PC-9 (cell line): Measurements from ENCODE around the gene HOXB9. TPM values are rescaled to one million over a fixed set of nuclear protein-coding genes. Genes with fewer than 3 reads are reported as not detected.

ENCODE experiments used
- BruUV-seq: library from RNA; stranded (reverse); fragments of 400-500 nt; replicated peaks from 2 replicates; lab custom pipeline; 2021; lab: Mats Ljungman, UMichigan
- CTCF ChIA-PET: fragments of 300-600 bp; sonication (Branson Sonifier 250); formaldehyde crosslinking; loops from one replicate; lab custom pipeline; 2022; ENCODE audit warnings: antibody characterized with exemption; lab: Charles Lee
- POLR2A ChIA-PET: fragments of 300-600 bp; sonication (Branson Sonifier 250); formaldehyde crosslinking; loops from one replicate; lab custom pipeline; 2022; ENCODE audit warnings: antibody characterized with exemption; ENCODE audit not compliant: unreplicated experiment; lab: Charles Lee
- DNase-seq, 2 experiments: peaks; one replicate each; pipeline versions ENCODE4 v3.0.0 to v3.0.0-alpha.2; 2015 to 2022; ENCODE audit warnings: mixed read lengths in 1 of 2
- H2AFZ ChIP-seq: fragments of 200-600 bp; sonication (generic); 2 replicates; pipeline ENCODE4 v1.8.1; 2017; ENCODE audit warnings: antibody characterized with exemption
- H3F3A ChIP-seq: fragments of 200-600 bp; sonication (generic); 2 replicates; pipeline ENCODE4 v1.8.1; 2017; ENCODE audit warnings: antibody characterized with exemption, mild to moderate bottlenecking, low read depth; ENCODE audit not compliant: insufficient read depth
- H3K27ac ChIP-seq: fragments of 200-600 bp; sonication (generic); 2 replicates; pipeline ENCODE4 v1.6.1; 2016; ENCODE audit warnings: mixed run types
- H3K27me3 ChIP-seq: fragments of 200-600 bp; sonication (generic); 2 replicates; pipeline ENCODE4 v1.6.1; 2016; ENCODE audit warnings: low read depth, mixed run types; ENCODE audit not compliant: insufficient read depth
- H3K36me3 ChIP-seq: fragments of 200-600 bp; sonication (generic); 2 replicates; pipeline ENCODE4 v1.6.1; 2016; ENCODE audit warnings: low read depth, mixed run types
- H3K4me1 ChIP-seq: fragments of 200-600 bp; sonication (generic); replicated peaks from 2 replicates; pipeline ENCODE4 v1.6.1; 2016; ENCODE audit warnings: mixed run types; ENCODE audit not compliant: insufficient read depth
- H3K4me2 ChIP-seq: fragments of 200-600 bp; sonication (generic); 2 replicates; pipeline ENCODE4 v1.6.1; 2017; ENCODE audit warnings: mixed run types
- H3K4me3 ChIP-seq: fragments of 200-600 bp; sonication (generic); 2 replicates; pipeline ENCODE4 v1.6.1; 2016; ENCODE audit warnings: mixed run types
- H3K79me2 ChIP-seq: fragments of 200-600 bp; sonication (generic); 2 replicates; pipeline ENCODE4 v1.6.1; 2017; ENCODE audit warnings: low read depth, mixed run types
- H3K9me2 ChIP-seq: fragments of 200-600 bp; sonication (generic); 2 replicates; pipeline ENCODE4 v1.8.1; 2017; ENCODE audit warnings: mild to moderate bottlenecking; ENCODE audit not compliant: insufficient read depth
- H3K9me3 ChIP-seq: fragments of 200-600 bp; sonication (generic); 2 replicates; pipeline ENCODE4 v1.8.1; 2016; ENCODE audit warnings: low read depth; ENCODE audit not compliant: insufficient read depth
- H4K20me1 ChIP-seq: fragments of 200-600 bp; sonication (generic); 2 replicates; pipeline ENCODE4 v1.8.1; 2017; ENCODE audit not compliant: insufficient read depth
- CTCF ChIP-seq: fragments of 200-600 bp; sonication (generic); conservative IDR thresholded peaks from 2 replicates; pipeline ENCODE4 v1.6.1; 2017; ENCODE audit warnings: mixed run types, antibody characterized with exemption, mild to moderate bottlenecking, moderate library complexity
- EZH2 ChIP-seq: fragments of 200-600 bp; sonication (generic); IDR thresholded peaks from 2 replicates; pipeline ENCODE4 v1.8.0; 2017; ENCODE audit warnings: antibody characterized with exemption, low read depth
- intact Hi-C: fragments of 100-400 bp; cut with micrococcal nuclease; formaldehyde crosslinking; loops from one replicate; pipeline ENCODE4 v1.10.0; 2022; ENCODE audit not compliant: unreplicated experiment
- total RNA-seq: library from RNA; stranded (reverse); gene quantifications from 2 replicates; pipeline ENCODE4 v1.2.3, GENCODE V29; 2021

Gene HOXB9
- total RNA-seq, 1 experiment from 2014 or later: 0.70 TPM

- Histone ChIP-seq H3K36me3 (peaks cover 7% of the 10 kb centered on the region), H3K27me3 (no peaks in the 10 kb centered on the region), H3K9me3 (no peaks in the 10 kb centered on the region), H3K4me1 (no peaks in the 10 kb centered on the region), H3K4me3 (no peak within 1 kb of the TSS), H3K79me2 (peaks cover 17% of the 10 kb centered on the region), H3F3A (peaks cover 5% of the 10 kb centered on the region; the same call in 1 of the 2 replicates), H3K4me2 (no peak within 1 kb of the TSS), H3K9me2 (no peaks in the 10 kb centered on the region), H3K27ac (no peak within 1 kb of the TSS), H2AFZ (no peak within 1 kb of the TSS), H4K20me1 (no peaks in the 10 kb centered on the region; the same call in none of the 2 replicates)
- BruUV-seq: no TSS peak
- intact Hi-C loops: no loop called here
- no peak for TF ChIP-seq EZH2
- ChIA-PET CTCF (no interaction called here), POLR2A (interaction anchor here (0.7 kb wide), 1 partner anchor 410 kb away, joined by 3 read pairs; no protein-coding TSS in a partner anchor)
- DNase-seq: no peak
These were observed 32.9 kb downstream of the HOXB9 start, which contains the start of gene HOXB5 for GRCh38 chr17:48593126-48593829. Gene HOXB5 (minus strand): TSS chr17:48593779. CDS start chr17:48593682, 97 bp downstream.

- H3K27ac ChIP-seq: no peak overlapping the region
- no peak overlapping the region for H3K4me2 ChIP-seq
- TF ChIP-seq EZH2: no peak
- TF ChIP-seq CTCF: no peak
- no peaks in the 10 kb centered on the region for H3K9me2 ChIP-seq
- H4K20me1 ChIP-seq: no peaks in the 10 kb centered on the region; the same call in 1 of the 2 replicates
- H3K9me3 ChIP-seq: no peaks in the 10 kb centered on the region
- peaks cover 3% of the 10 kb centered on the region for H3K4me1 ChIP-seq
- no TSS peak for BruUV-seq
- H3K36me3 ChIP-seq: peaks cover 7% of the 10 kb centered on the region
- CTCF ChIA-PET: no interaction called here
- no peak overlapping the region for H3K4me3 ChIP-seq
- intact Hi-C loops: no loop called here
- POLR2A ChIA-PET: no interaction called here
- no peaks in the 10 kb centered on the region for H3K27me3 ChIP-seq
- H2AFZ ChIP-seq: no peak overlapping the region
- DNase-seq: no peak
- H3F3A ChIP-seq: peaks cover 10% of the 10 kb centered on the region; the same call in 1 of the 2 replicates
- peaks cover 10% of the 10 kb centered on the region for H3K79me2 ChIP-seq
These were observed 33.6 kb downstream of the HOXB9 start for GRCh38 chr17:48592577-48592976.

GRCh38 chr17:48592057-48592514 is 34.1 kb downstream of the HOXB9 start:
- POLR2A ChIA-PET: no interaction called here
- H3K9me3 ChIP-seq: no peaks in the 10 kb centered on the region
- no peak for DNase-seq
- H3F3A ChIP-seq: peaks cover 13% of the 10 kb centered on the region; the same call in 1 of the 2 replicates
- no peak overlapping the region for H3K4me2 ChIP-seq
- peaks cover 5% of the 10 kb centered on the region for H3K79me2 ChIP-seq
- BruUV-seq: no TSS peak
- H3K4me1 ChIP-seq: peaks cover 7% of the 10 kb centered on the region
- H3K27me3 ChIP-seq: no peaks in the 10 kb centered on the region
- H3K36me3 ChIP-seq: peaks cover 7% of the 10 kb centered on the region
- no peak overlapping the region for H2AFZ ChIP-seq
- no peaks in the 10 kb centered on the region; the same call in 1 of the 2 replicates for H4K20me1 ChIP-seq
- H3K27ac ChIP-seq: no peak overlapping the region
- intact Hi-C loops: no loop called here
- no peak for TF ChIP-seq EZH2
- no peak for TF ChIP-seq CTCF
- CTCF ChIA-PET: no interaction called here
- no peak overlapping the region for H3K4me3 ChIP-seq
- no peaks in the 10 kb centered on the region for H3K9me2 ChIP-seq
